Hepatic stellate cell (primary cell): ENCODE results near the gene CD320.

Source experiments
- DNase-seq: peaks from one replicate; pipeline ENCODE4 v3.0.0; 2011; ENCODE audit warnings: low spot score

Gene CD320

DNA sequence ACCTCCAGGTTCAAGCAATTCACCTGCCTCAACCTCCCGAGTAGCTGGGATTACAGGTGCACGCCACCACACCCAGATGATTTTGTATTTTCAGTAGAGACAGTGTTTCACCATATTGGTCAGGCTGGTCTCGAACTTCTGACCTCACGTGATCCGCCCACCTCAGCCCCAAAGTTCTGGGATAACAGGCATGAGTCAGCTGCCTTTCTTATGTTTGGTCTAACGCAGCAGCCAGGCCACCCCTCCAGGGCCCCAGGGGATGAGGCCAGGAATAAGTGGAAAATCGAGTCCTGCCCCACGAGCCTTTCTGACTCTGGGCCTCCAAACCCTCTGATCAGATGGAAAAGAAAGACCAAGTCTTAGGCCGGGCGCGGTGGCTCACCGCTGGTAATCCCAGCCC, 54.5 kb downstream of the CD320 start:
- no peak for DNase-seq

DNA sequence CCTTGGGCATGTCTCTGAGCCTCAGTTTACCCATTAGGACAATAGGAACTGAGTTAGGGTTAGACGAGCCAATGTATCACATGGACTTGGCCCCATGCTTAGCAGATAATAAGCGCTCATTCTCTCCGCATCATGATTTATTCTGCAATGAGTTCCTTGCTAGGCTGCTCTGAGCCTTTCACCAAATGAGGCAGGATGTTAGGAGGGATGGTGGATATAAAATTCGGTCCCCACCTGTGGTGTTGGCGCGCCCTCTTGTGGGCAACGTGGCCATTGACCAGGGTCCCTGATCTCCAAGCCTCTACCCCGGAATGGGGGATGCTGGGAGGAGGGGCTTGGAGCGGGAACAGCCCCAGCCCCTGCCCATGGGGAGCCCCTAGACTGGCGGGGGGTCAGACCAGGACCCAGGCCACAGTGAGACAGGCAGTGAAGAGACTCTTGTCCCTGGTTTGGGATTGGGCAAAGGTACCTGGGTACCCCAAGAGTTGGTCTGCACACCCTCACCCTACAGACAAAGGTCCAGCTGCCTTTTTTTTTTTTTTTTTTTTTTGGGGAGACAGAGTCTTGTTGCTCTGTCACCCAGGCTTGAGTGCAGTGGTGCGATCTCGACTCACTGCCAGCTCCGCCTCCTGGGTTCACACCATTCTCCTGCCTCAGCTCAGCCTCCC, 55.1 kb downstream of the CD320 start:
- DNase-seq: peak; percentile 93
